Thoracic aorta (tissue), 2 donors: Measurements from ENCODE around the gene RSAD1. TPM values are rescaled to one million over a fixed set of nuclear protein-coding genes. Genes with fewer than 3 reads are reported as not detected.
A peak's percentile ranks its signal among the peaks of the same experiment; 100 is the strongest.

Experiments
- ATAC-seq: fragments of 150-250 bp; one replicate; pipeline ENCODE4 v1.8.0; 2017; ENCODE audit warnings: low read depth; ENCODE audit not compliant: insufficient number of reproducible peaks, low FRiP score
- DNase-seq: peaks from one replicate; pipeline ENCODE4 v3.0.0-alpha.2; 2020; ENCODE audit warnings: low spot score
- H3K27ac ChIP-seq, 2 donors: fragments of 200-600 bp; sonication (generic); 1 replicate in 1 of 2; 2 replicates in 1 of 2; pipeline ENCODE4 v1.5.1; 2016; ENCODE audit warnings: mild to moderate bottlenecking in 2 of 2, moderate library complexity in 2 of 2
- H3K27me3 ChIP-seq: fragments of 200-600 bp; sonication (generic); replicated peaks from 2 replicates; pipeline ENCODE4 v1.6.0; 2016; ENCODE audit warnings: mild to moderate bottlenecking; ENCODE audit not compliant: insufficient read depth
- H3K36me3 ChIP-seq: fragments of 200-600 bp; sonication (generic); one replicate; pipeline ENCODE4 v1.5.1; 2016
- H3K4me1 ChIP-seq, 2 donors: fragments of 200-600 bp; sonication (generic); 1 replicate in 1 of 2; 2 replicates in 1 of 2; pipeline versions ENCODE4 v1.5.1 to v1.6.0; 2016; ENCODE audit warnings: low read depth in 2 of 2, mild to moderate bottlenecking in 1 of 2; ENCODE audit not compliant: control insufficient read depth in 1 of 2
- H3K4me3 ChIP-seq: fragments of 200-600 bp; sonication (generic); 2 replicates; pipeline ENCODE4 v1.5.1; 2016; ENCODE audit warnings: mild to moderate bottlenecking
- H3K9me3 ChIP-seq: fragments of 200-600 bp; sonication (generic); 2 replicates; pipeline ENCODE4 v1.5.1; 2016
- total RNA-seq, 2 donors: library from RNA; depleted of rRNA; stranded (reverse); fragments of >200 nt; gene quantifications; one replicate each; pipeline versions ENCODE4 v1.1.0 to v1.2.3, GENCODE V29; 2016
- TF ChIP-seq, protein P1 (sequence below): fragments of 200-600 bp; sonication (generic); IDR thresholded peaks from one replicate; pipeline ENCODE4 v1.5.1; 2019; ENCODE audit warnings: antibody characterized with exemption

RSAD1 gene
- total RNA-seq, 2 donors from 2014 or later, result 21.4 to 35.3 TPM

DNA sequence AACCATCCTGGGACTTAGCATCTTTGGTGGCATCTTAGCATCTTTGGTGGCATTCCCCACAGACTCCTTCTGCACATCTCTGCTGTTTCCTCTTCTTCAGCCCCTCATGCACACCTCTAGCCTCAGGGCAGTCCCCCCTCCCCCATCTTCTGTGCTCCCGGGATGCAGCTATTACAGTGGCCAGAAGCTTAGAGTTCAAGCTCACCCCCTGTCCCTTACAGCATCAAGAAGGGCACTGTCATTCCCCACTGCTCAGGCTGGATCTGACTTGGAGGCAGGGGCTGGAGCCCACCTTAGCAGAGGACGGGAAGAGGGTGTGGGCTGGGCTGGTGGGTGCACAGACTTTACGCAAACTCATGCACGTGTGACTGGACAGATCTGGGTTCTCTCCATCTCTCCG lies 54.5 kb downstream of the RSAD1 start:
- peaks cover 6% of the 10 kb centered on the region for H3K27me3 ChIP-seq
- no peaks in the 10 kb centered on the region for H3K9me3 ChIP-seq
- no peak overlapping the region for H3K4me3 ChIP-seq
- DNase-seq (no peak), ATAC-seq (no peak)
- no peak overlapping the region for H3K27ac ChIP-seq
- H3K4me1 ChIP-seq, result peaks cover 0 to 12% of the 10 kb centered on the region in 2 donors
- H3K36me3 ChIP-seq, result no peaks in the 10 kb centered on the region
- TF ChIP-seq, protein P1, sequence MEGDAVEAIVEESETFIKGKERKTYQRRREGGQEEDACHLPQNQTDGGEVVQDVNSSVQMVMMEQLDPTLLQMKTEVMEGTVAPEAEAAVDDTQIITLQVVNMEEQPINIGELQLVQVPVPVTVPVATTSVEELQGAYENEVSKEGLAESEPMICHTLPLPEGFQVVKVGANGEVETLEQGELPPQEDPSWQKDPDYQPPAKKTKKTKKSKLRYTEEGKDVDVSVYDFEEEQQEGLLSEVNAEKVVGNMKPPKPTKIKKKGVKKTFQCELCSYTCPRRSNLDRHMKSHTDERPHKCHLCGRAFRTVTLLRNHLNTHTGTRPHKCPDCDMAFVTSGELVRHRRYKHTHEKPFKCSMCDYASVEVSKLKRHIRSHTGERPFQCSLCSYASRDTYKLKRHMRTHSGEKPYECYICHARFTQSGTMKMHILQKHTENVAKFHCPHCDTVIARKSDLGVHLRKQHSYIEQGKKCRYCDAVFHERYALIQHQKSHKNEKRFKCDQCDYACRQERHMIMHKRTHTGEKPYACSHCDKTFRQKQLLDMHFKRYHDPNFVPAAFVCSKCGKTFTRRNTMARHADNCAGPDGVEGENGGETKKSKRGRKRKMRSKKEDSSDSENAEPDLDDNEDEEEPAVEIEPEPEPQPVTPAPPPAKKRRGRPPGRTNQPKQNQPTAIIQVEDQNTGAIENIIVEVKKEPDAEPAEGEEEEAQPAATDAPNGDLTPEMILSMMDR, result no peak

DNA sequence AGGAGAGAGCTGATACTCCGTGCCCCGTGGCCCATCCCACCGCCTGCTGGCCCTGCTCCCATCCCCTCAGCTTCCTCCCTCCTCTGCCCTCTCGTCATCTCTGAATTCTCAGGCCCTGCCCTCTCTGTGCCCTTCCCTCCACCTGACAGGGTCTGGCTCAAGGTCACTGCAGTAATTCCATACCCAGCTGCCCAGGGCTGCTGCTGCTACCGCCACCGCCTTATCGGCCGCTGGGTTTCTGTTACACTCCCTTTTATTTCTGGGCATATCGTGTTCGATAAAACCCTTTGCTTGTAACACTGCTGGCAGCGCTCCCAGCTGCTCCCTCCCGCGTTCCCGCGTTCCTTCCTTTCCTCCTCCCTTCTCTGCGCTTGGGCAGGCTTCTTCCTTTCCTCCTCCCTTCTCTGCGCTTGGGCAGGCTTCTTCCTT lies 55.1 kb downstream of the RSAD1 start:
- TF ChIP-seq, protein P1, result no peak
- ATAC-seq, result no peak

DNA sequence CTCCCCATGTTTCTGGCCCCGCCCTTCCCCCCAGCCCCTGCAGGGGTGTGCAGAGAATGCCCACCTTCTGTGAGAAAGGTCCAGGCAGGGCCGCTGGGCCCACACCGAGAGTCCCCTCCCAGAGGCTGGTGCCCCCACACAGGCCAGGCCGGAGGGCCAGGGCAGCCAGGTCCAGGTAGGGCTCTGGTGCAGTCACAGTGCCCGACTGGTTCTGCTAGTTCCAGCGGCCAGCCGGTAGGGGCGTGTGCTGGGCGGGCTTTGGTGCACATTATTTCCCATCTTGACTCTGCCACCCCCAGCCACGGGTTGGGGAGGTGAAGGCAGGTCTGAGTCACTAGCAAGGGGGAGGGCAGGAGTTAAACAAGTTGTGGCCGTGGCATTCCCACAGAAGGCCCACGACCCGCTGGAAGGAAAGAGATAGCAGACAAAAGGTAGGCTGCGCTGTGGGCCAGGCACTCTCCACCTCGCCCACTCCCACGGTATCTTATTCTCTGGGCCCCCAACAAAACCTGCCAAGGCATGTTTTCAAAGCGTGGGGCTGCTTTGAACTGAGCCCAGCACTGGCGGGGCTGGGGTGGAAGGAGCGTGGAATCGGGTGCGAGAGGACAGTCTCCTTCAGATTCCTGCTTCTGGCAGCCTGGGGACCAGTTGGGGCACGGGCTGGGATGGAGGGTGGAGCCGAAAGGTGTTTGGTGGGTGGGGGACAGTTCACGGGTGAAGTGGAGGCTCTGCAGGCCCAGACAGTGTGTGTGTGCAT lies 55.7 kb downstream of the RSAD1 start:
- Histone ChIP-seq H3K4me1 (peaks cover 0 to 12% of the 10 kb centered on the region in 2 donors), H3K9me3 (no peaks in the 10 kb centered on the region), H3K36me3 (no peaks in the 10 kb centered on the region), H3K27ac (no peak overlapping the region), H3K4me3 (no peak overlapping the region), H3K27me3 (peaks cover 6% of the 10 kb centered on the region)
- TF ChIP-seq, protein P1, result peak; percentile 12
- ATAC-seq (no peak), DNase-seq (no peak)

More for the DNA sequence above, 55.1 kb downstream of the RSAD1 start:
- H3K4me3 ChIP-seq, result no peak overlapping the region
- H3K4me1 ChIP-seq, result peaks cover 0 to 12% of the 10 kb centered on the region in 2 donors
- H3K36me3 ChIP-seq, result no peaks in the 10 kb centered on the region
- H3K9me3 ChIP-seq, result no peaks in the 10 kb centered on the region
- H3K27me3 ChIP-seq, result peaks cover 6% of the 10 kb centered on the region
- DNase-seq, result no peak
- no peak overlapping the region for H3K27ac ChIP-seq

DNA sequence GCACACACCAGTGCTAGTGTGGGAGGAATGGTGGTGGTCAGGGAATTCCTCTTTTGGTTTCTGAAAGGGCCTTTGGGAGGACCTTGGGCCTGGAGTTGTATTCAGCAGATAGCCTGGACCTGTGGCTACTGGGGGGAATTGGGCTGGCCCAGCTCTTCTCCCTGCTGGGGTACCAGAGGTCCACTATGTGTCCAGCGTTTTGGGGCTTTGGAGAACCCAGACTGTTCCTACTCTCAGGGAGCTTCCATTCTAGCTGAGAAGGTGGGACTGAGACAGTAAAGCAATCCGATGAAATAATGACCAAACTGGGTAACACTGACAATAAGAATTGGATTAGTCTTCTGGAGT lies 56.3 kb downstream of the RSAD1 start:
- no peak for ATAC-seq
- Histone ChIP-seq H3K27me3 (peaks cover 6% of the 10 kb centered on the region), H3K36me3 (no peaks in the 10 kb centered on the region), H3K27ac (no peak overlapping the region), H3K4me3 (no peak overlapping the region), H3K9me3 (no peaks in the 10 kb centered on the region), H3K4me1 (peaks cover 0 to 12% of the 10 kb centered on the region in 2 donors)
- no peak for DNase-seq
- TF ChIP-seq, protein P1, result no peak

DNA sequence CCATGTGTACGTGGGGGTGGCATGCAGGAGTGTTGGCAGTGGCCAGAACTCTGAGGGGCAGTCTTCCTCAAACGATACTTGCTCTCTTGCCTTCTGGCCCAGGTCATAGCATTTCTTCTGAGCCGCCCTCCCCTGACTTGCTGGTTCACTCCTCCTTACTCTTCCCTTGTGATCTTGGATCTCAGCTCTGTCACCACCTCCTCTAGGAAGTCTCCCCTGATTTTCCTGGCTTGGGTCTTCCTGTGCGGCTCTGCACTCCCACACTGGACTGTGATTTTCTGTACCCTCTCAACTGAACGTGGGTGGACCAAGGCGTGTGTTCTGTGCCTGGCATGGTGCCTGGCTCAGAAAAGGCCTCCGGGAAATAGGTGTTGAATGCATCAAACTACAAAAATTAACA lies 56.7 kb downstream of the RSAD1 start:
- Histone ChIP-seq H3K36me3 (no peaks in the 10 kb centered on the region), H3K4me3 (no peak overlapping the region), H3K4me1 (peaks cover 0 to 12% of the 10 kb centered on the region in 2 donors), H3K27ac (no peak overlapping the region), H3K27me3 (peaks cover 6% of the 10 kb centered on the region), H3K9me3 (no peaks in the 10 kb centered on the region)
- DNase-seq, result no peak
- TF ChIP-seq, protein P1, result no peak
- no peak for ATAC-seq

Other genes starting within 250 kb of the RSAD1 start
- 1 to 10 TPM in 1 of 2 donors, under 1 TPM in 1; 0.28 to 1.4 TPM for gene TMEM92, start 204.4 kb upstream of the RSAD1 start, total RNA-seq
- 10 to 100 TPM; 17.6 to 26.4 TPM for gene XYLT2, start 132.7 kb upstream of the RSAD1 start, total RNA-seq
- 10 to 100 TPM; 17.1 to 42.9 TPM for gene MRPL27, start 105.7 kb upstream of the RSAD1 start, total RNA-seq
- 1 to 10 TPM in 1 of 2 donors, not detected in 1; 3.9 TPM for gene EME1, start 105.6 kb upstream of the RSAD1 start, total RNA-seq
- gene LRRC59, start 81.3 kb upstream of the RSAD1 start, total RNA-seq, result 10 to 100 TPM; 55.6 to 96.4 TPM
- gene ACSF2, start 52.6 kb upstream of the RSAD1 start, total RNA-seq, result 10 to 100 TPM; 11.1 to 41.6 TPM
- not detected for gene CHAD, start 10.0 kb upstream of the RSAD1 start, total RNA-seq
- under 1 TPM; 0.56 to 0.68 TPM for gene MYCBPAP, start 29.6 kb downstream of the RSAD1 start, total RNA-seq
- gene EPN3, start 53.9 kb downstream of the RSAD1 start, total RNA-seq, result 1 to 10 TPM in 1 of 2 donors, not detected in 1; 1.4 TPM
- gene SPATA20, start 68.3 kb downstream of the RSAD1 start, total RNA-seq, result 100 to 1,000 TPM in 1 of 2 donors, 10 to 100 TPM in 1; 82.8 to 118 TPM
- 1 to 10 TPM in 1 of 2 donors, under 1 TPM in 1; 0.27 to 2.3 TPM for gene CACNA1G, start 81.9 kb downstream of the RSAD1 start, total RNA-seq
- 100 to 1,000 TPM in 1 of 2 donors, 10 to 100 TPM in 1; 72.7 to 143 TPM for gene ABCC3, start 156.0 kb downstream of the RSAD1 start, total RNA-seq
- gene ANKRD40, start 229.1 kb downstream of the RSAD1 start, total RNA-seq, result 10 to 100 TPM; 38.6 to 61.9 TPM
- gene LUC7L3, start 240.7 kb downstream of the RSAD1 start, total RNA-seq, result 100 to 1,000 TPM in 1 of 2 donors, 10 to 100 TPM in 1; 60.8 to 136 TPM